AG08396 (cell line): ENCODE measurements around the gene ANKUB1.

Experiments used
- DNase-seq: peaks from one replicate; pipeline ENCODE4 v3.0.0; 2012; ENCODE audit warnings: low spot score, mixed read lengths

The ANKUB1 gene

DNA sequence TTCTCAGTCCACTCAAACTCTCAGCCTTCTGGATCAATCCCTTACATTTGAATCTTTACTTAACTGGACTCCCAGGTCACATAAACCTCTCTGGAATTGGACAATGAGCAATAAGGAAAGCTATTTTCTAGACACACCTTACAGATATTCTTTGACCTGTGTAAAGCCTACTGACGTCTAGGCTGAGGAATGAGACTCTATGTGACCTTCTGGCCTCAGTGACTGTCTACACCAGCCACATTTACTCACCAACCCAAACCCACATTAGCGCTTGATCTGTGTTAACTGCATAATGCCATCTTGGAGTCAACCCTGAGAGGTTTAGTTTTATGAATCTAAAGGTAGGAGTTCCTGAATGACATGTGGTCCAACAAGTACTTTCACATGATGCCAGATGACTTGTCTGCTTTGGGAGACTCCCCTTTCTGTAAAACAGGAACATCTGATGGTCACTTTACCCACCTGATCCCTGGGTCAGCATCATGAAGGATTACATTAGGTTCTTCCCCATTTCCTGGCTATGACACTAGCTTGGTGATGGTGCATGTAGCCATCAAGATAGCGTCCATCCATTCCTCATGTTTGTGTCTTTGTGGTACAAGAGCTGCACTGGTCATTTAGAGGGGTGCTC is 28.7 kb downstream of the ANKUB1 start:
- no peak for DNase-seq

DNA sequence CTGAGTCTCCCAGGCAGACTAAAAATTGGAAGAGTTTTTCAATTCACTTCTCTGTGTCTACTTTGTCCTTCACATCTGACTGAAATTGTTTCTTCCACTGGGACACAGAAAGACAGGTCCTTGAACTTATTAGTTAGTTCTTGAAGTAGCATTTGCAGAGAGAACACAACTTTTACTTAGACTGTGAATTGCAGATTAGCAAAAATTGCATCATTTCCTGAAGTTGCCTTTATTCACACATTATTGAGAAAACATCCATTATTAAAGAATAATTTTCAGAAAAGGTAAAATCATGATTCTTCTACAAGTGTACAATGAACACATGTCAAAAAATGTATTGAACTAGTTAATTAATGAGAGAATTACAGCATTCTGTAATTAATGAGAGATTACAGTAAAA is 38.6 kb downstream of the ANKUB1 start:
- DNase-seq = no peak

DNA sequence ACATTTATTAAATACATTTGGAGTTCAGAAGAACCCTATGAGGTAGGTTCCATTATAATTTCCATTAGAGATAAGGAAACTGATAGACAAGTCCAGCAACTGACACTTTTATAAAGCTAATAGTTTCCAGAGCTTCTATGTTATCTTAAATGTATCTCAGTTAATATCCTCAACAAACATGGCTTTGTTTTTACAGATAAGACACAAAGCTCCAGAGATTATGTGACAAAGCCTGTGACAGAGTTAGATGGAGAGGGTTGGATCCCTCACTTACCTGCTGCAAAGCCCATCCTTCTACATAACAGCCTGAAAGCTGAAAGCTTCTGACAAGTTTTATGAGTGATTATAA is 39.6 kb downstream of the ANKUB1 start:
- DNase-seq = no peak

- peak; percentile 88 for DNase-seq
These were observed 40.1 kb downstream of the ANKUB1 start, which contains the start of gene COMMD2 for GRCh38 chr3:149752051-149752787. Gene COMMD2 (minus strand): TSS chr3:149752489. CDS start chr3:149752444, 45 bp downstream.

DNA sequence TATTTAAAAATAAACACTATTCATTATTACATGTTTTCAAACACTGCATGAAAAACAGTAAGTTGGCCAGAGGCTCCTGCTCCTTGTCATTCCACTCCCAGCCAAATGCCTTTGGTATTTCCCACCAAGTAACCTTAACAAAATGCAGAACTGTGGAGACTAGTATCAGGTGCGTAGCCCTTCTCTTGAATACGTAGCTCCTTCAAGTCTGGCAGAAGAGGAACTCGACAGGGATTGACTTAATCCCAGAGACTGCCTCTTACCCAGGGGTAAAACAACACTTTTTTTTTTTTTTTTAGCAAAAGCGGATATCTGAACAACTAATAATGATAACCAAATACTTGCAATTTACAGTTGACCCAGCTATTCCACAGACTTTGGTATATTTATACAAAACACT is 40.8 kb downstream of the ANKUB1 start:
- no peak for DNase-seq

GRCh38 chr3:149744606-149745005 is 47.7 kb downstream of the ANKUB1 start:
- DNase-seq = no peak

- DNase-seq = no peak
These were observed 48.2 kb downstream of the ANKUB1 start for GRCh38 chr3:149744151-149744550.

- DNase-seq = no peak
These were observed 53.0 kb downstream of the ANKUB1 start for GRCh38 chr3:149739396-149739795.

GRCh38 chr3:149738876-149739275 is 53.5 kb downstream of the ANKUB1 start:
- no peak for DNase-seq

- no peak for DNase-seq
These were observed 55.5 kb downstream of the ANKUB1 start for GRCh38 chr3:149736953-149737205.

- DNase-seq = peak; percentile 33
These were observed 56.0 kb downstream of the ANKUB1 start for GRCh38 chr3:149736175-149736952.

DNA sequence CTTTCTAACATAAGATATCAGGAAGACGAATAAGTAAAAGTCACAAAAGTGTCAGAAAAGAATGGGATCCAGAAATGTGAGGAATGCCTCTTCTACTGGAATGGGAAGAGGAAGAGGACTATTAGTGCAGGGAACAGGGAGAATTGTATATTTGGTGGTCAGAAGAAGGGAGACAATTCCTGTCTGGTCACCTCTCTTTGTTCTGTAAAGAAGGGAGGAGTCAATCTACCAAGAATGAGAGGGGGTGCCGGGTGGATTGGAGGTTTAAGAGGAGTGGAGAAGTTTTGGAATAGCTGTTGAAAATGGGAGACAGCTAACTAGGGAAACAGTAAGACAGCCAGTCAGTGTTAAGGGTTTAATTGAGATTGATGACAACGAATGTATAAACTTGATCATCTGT is 60.1 kb downstream of the ANKUB1 start:
- DNase-seq = no peak

DNA sequence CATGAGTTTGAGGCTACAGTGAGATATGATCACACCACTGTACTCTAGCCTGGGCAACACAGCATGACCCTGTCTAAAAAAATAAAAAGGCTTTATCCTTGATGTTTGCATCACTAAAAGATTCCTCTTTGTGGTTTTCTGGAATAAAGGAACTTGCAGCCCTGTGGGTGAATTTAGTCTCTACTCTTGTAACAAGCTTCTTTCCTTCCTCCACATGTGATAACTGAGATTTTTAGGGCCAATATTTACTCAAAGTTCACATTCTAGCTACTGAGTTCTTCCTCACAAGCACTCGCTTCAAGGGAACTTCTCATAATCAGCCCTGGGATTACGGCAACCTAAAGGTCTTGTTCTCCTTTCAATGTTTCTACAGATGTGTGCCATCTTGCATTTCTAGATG is 64.7 kb downstream of the ANKUB1 start:
- DNase-seq = no peak

DNA sequence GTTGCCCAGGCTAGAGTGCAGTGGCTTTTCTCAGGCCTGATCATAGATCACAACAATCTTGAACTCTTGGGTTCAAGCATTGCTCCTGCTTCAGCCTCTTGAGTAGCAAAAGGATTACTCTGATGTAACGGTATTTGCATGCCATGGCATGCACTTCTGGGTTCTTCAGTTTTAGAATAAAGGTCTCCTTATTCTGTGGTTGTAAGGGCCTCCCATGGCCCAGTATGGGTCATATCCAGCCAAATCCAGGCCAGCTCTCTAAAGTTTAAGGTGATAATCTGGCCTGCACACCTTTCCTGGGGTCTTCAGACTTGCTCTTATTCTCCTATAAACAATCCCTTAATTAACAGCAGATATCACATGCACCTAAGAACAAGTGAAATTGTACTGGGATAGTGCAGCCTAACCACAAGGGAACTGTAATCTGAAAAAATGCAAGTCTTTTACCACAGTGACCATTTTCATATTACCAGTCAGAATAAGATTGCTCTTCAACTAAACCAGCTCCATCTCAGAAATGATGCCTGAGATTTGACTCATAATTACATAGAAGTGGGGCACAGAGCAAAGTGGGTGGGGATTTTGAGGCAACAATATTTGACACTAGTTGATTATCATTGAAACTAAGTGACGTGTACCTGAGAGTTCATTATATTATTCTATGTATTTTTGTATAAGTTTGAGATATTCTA is 65.5 kb downstream of the ANKUB1 start:
- DNase-seq = no peak

DNA sequence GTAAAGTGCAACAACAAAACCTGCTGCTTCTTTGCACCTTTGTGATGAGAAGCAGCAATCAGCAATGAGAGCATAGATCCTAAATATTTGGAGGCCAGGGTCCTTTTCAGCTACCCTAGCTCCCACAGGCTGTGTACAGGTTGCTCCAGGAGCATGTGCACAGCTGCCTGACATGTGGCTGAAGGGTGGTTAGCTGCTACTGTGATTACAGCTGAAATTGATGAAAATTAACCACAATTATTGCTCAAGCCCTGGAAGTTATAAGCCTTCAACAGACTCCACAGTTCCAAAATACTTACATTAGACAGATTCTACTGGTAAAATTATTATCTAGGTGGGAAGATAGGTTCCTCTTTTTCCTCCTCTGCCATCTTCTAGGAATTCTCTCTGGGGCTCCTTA is 68.6 kb downstream of the ANKUB1 start:
- DNase-seq = no peak

- no peak for DNase-seq
These were observed 71.4 kb downstream of the ANKUB1 start for GRCh38 chr3:149720918-149721317.

DNA sequence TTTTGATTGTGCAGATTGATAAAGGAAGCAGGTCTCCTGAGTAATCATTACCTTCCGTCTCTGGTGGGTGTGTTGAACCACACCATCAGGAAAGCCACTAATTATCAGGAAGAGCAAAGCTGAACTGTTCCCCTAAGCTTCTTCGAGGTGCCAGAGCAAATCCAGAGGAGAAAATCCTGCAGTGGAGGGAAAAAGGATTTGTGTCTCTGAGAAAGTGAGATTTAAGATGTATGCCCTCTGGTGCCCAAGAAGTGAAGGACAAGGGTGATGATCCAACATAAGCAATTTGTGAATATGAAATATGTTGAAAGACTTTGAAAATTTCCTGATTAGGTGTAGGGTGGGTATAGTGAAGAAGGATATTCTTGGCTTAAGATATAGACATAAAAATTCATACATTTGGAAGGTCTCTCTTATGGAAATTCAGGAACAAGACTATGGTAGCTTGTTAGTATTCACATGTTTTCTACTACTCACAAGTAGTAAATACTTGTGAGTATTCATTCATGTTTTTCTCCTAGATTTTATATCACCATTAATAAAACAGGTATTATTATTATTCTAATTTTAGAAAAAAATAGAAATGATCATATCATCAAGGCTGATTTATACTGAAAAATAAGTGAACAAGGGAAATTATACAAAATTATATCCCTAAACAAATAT is 74.8 kb downstream of the ANKUB1 start:
- DNase-seq = peak; percentile 63

DNA sequence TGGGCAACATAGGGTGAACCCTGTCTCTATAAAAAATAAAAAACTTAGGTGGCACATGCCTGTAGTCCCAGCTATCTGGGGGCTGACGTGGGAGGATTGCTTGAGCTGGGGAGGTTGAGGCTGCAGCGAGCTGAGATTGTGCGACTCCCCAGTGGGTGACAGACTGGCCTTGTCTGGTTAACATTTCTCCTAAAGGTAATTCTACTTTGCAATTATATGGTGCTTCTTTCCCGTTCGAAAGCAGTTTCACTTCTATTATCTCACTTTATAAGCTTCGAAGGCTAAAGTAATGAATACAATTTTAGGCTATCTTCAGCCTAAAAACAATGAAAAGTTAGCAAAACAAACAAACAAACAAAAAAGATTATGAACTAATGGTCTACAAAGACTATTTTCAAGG is 75.4 kb downstream of the ANKUB1 start:
- no peak for DNase-seq

GRCh38 chr3:149715247-149715646 is 77.1 kb downstream of the ANKUB1 start:
- no peak for DNase-seq

DNA sequence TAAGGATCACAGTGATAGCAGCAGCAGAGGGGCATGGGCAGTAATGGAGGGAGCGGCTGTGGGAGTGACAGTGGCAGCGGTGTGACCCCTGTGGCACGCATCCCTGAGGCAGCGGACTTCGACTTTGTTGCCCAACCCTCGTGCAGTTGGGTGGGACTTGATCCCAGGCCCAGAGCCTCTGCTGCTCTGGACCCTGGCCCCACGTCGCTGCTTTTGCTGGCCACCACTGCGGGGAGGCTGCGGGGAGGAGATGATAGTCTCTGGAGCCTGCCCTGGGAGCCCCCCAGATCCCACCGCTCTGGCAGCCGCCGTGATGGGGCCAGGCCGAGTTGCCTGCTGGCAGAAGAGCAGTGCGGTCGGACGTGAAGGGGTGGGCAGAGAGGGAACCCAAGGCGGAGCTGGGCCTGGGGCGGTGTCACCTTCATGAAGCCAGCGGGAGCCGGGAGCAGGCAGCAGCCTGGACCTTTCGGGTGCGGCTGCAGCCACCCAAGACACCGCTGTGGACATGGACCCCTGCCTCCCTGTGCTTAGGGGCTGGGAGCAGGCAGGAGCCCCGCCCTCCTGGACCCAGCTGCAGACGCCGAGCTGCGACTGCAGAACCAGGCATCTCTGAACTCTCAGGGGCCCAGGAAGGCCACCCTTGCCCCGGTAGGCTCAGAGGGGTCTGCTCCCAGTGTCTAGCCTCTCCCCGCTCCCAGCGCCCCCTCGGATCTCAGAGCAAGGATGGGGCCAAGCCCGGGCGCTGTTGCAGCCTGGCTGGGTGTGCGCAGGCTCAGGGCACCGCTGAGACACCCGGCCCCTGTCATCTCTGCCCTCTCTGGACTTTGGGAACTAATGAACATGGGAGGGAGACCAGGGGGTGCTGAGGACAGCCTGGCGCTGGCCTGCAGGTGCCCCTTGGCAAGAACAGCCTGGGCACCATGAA is 78.4 kb downstream of the ANKUB1 start:
- no peak for DNase-seq
